ENCODE data around the gene CPNE1.
"Not testable (repeated sequence)": the region's sequence is repeated elsewhere in the genome, so short reads cannot be mapped to it uniquely, and the experiment has no call there.

The CPNE1 gene

DNA sequence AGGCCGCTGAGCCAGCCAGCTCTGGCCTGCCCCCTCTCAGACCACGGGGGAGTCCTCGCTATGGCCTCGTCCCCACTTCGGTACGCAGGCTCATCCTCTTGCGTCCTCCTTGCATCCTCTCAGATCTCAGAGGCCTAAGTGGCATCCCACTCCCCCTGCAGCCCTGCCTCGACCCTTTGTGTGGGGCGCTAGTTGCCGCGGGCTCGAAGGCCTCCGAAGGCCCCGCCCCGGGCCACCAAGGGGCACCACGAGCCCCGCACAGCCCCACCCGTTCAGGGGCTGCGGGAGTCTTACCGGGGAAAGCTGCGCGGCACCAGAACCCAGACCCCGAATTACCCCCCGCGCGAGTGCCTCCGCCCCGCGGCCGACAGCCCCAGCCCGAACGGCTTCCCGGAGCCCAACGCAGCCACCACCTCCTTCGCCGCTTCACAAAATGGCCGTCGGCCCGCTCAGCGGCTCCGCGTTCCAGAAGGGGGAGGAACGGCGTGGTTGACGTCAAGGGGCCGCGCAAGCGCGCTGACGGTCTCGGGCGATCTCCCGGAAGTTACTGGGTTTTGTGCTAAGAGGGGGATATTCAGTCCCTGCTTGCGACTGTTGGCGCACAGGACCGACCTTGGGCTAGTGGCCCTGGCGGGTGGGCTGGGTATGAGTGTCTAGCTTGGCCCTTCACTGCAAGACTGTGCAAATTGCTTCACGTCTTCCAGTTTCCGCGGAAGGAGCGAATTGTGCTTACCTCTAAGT is at the start of gene CPNE1, which contains the start of gene RBM12:
CPNE1 (minus strand) TSS at position 435 of the 741 bp plus-strand sequence. CDS start 31,977 bp downstream, outside the sequence.
RBM12 (minus strand) TSS at position 435 of the 741 bp plus-strand sequence. CDS start 9,578 bp downstream, outside the sequence.
- DNase-seq: peak; percentile 94 to 95

DNA sequence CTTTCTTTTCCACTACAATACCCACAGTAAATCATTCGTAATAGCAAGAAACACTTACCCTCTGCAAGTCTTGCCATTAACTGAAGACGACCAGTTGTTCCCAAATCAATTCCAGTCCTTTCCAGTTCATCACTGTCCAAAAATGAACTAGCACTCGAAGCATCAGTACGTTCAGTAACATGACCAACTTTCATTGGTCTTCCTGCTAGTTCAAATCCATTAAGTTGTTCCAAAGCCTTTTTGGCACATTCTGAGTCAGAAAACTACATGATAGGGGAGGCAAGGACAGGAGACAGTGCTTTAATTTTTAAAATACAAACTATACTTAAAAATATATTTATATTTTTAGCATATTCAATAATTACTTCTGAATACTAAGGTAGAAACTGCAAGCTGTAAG is 49.4 kb upstream of the CPNE1 start:
- no peak for DNase-seq

DNA sequence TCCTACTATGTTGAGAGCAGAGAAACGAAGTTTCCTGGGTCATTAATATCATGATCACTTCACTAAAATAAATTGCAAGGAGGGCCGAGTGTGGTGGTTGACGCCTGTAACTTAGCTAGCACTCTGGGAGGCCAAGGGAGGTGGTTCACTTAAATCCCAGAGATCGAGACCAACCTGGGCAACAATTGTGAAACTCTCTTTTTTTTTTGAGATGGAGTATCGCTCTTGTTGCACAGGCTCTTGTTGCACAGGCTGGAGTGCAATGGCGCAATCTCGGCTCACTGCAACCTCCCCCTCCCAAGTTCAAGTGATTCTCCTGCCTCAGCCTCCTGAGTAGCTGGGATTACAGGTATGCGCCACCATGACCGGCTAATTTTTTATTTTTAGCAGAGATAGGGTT is 48.4 kb upstream of the CPNE1 start:
- DNase-seq: not testable (repeated sequence)

DNA sequence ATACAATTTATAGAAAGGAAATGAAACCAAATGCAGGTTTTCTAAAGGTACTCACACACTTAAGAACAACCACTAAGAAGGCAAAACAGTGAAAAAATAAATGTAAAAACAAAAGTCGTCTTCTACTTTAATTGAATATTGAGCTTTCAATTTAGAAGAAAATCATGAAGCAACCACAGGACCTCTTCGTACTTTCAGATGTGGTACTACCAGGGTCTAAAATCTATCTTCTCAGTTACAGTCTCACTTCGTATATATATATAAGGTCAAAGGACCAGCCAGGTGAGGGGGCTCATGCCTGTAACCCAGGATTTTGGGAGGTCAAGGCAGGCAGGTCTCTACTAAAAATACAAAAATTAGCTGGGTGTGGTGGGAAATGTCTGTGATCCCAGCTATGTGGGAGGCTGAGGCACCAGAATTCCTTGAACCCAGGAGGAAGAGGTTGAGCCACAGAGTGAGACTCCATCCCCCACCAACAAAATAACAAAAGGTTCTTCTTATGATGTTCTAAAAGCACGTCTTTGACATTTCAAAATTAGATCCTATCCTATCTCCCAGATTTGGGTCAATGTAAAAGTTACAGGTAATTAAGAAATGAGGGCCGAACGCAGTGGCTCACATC is 47.0 kb upstream of the CPNE1 start:
- no peak for DNase-seq

DNA sequence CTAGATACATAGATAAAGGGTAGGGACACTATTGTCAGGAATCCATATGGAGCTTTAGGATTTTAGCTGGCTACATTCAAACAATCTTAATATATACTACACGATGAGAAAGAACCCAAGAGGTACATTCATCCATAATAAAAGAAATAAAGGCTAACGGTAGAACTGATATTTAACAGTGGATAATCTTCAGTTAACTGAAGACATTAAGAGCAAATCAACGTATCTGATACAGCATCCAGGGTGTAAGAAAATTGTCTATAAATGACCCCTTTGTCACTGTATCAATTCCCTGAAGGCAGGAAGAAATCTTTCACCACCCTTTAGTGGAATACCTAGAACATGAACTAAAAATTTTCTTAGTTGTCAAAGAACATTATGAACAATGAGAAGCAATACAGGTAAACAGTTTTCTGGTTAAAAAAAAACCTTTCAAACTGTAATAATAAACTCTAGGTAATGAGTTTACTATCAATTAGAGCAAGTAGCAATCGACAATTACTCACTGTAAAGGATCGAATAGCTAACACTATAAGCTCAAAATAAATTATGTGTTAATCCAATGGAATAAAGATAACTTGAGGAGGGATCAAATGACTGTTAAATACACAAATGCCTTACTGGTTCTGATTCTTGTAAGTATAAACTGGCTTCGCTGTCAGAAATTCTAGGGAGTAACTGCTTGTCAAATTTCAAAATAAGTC is 46.3 kb upstream of the CPNE1 start:
- no peak for DNase-seq

DNA sequence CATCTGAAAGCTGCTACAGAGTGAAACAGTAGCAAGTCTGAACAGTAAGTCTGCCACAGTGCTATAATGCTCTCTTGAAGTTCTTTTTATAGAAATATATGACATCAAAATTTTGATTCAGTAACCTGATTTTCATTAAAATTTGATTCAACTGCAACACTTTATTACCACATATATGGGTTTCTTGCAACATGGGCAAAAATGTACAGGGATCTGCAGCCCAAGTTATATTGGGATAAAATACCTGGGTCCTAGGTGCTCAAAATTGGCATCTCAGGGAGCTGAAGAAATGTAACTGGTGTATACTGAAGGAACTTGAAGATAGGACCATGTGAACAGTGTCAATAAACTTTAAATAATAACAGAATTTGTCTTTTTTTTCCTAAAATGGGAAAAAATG is 45.3 kb upstream of the CPNE1 start:
- no peak for DNase-seq

DNA sequence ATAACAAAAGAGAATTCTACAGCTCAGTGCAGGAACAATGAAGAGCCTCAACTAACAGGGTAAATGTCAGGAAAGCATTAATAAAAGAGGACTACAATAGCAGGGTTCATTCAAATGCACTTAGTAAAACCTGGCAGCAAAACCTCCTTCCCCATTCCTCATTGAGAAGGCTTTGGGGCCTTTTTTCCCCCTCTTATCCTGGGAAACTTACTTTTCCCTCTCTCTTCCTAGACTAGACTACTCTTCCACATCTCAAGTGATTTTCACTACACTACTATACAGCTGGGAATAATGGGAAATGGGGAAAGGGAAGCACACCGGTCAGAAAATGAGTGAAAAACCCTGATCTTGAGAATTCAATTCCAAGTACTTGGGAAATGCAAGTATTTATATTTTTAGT is 44.6 kb upstream of the CPNE1 start:
- DNase-seq: no peak

DNA sequence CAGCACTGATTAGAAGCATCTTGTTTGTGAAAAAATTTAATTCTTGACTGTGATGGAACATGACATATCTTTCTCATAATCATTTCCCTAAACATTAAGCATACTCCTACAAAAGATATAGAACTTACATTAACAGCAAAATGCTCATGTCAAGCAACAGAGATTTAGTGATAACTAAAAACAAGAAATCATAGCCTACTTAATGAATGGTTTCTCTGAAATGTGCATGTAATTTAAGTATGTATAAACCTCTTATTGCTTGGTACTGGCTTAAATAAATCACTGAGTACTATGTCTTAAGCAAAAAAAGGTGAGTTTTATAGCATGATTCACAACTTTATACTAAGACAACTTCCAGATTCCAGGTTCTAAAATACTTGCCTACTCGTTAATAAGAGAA is 43.8 kb upstream of the CPNE1 start:
- no peak for DNase-seq

DNA sequence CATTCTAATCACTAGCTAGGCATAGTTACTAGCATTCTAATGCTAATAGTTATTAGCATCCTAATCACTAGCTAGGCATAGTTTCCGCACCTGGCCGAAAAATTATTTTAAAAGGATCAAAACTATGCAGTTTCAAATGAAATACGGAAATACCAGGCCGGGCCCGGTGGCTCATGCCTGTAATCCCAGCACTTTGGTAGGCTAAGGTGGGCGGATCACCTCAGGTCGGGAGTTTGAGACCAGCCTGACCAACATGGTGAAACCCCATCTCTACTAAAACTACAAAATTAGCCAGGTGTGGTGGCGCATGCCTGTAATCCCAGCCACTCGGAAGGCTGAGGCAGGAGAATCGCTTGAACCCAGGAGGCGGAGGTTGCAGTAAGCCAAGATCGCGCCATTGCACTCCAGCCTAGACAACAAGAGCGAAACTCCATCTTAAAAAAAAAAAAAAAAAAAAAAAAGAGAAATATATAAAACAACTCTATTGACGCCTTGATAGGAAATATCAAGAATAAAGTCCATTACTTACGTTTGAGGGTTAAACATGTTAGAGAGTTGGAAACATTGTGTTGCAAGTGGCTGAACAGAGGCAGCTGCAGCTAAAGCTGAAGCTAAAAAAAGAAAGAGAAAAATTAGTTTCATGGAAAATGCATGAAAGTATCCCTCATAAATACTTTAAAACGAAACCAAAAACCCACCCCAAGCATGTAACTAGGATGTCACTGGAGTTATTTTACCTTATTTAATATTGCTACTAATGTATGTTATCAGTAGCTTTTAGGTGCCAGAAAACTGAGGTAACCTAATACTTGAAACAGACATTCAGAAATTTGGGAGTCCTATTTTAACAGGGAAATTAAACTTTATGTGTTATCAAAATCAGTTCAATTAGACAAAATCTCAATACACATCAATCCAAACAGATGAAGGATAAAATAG is 42.2 kb upstream of the CPNE1 start:
- DNase-seq: not testable (repeated sequence)

DNA sequence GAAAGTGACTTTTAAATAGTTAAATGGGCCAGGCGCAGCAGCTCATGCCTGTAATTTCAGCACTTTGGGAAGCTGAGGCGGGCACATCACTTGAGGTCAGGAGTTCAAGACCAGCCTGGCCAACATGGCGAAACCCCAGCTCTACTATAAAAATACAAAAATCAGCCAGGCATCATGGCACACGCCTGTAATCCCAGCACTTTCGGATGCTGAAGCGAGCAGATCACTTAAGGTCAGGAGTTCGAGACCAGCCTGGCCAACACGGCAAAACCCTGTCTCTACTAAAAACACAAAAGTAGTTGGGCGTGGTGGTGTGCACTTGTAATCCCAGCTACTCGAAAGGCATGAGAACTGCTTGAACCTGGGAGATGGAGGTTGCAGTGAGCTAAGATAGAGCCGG is 41.2 kb upstream of the CPNE1 start:
- not testable (repeated sequence) for DNase-seq

DNA sequence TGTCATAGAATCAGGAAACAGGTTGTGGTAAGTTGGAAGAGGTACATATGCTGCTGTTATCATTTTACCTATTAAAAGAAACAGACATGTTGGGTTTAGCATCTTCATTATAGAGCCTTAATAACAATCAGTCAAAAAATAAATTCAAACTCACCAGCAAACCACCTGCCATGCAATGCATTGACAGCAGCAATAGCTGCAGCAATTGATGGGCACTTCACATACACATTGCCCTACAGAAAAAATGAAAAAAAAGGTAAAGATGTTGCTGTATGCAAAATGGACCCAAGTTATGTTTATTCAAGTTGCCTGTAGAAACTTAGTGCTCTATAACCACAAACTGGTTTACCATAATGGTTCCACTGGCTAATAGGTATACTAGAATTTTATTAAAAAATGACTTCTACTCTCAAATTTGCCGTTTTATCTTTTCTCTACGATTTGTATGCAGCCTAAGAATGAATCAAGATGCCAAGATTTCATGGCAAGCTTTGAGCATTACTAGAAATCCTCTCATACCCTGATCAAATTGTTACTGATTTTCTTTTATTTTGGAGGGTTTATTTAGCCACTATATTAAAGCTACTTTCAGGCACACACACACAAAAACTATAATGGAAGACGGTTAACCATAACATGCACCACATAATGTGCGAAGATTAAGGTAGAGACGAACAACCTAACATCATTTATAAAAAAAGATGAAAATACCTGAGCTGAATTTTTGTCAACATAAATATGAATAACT is 40.0 kb upstream of the CPNE1 start:
- DNase-seq: no peak

DNA sequence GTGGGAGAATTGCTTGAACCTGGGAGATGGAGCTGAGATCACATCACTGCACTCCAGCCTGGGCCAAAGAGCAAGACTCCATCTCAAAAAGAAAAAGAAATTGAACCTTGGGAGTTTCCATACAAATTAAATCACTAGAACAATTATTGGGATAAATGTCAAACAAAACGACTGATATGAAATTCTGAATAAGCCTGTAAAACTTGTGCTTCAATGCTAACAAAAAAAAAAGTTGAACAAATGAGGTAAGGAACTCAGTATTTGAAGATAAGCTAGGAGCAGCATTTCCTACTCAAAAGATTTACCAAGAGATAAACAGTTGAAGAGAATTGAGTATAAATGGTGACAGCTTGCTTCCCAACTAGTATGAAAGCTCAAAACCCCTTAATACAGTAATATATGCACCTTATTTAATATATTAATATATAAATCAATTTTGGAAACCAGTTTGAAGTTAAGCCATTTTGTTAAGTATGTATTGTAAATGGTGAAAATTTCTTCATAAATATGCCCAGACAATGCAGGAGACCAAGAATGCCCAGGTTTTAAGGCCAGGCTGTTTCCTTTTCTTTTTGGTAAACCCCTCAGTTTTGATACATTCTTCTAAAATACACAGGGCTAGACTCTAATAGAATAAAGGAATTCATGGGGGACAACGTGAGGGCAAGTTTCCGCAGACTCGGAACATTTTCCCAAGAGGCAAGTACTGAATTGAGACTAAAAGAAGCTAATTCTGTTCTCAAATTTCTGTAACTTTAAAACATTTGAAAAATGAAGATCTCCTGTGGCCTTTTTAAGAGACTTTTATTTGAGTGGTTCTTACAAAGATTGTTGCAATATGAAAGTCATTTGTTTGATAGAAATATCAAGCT is 38.4 kb upstream of the CPNE1 start:
- DNase-seq: no peak

DNA sequence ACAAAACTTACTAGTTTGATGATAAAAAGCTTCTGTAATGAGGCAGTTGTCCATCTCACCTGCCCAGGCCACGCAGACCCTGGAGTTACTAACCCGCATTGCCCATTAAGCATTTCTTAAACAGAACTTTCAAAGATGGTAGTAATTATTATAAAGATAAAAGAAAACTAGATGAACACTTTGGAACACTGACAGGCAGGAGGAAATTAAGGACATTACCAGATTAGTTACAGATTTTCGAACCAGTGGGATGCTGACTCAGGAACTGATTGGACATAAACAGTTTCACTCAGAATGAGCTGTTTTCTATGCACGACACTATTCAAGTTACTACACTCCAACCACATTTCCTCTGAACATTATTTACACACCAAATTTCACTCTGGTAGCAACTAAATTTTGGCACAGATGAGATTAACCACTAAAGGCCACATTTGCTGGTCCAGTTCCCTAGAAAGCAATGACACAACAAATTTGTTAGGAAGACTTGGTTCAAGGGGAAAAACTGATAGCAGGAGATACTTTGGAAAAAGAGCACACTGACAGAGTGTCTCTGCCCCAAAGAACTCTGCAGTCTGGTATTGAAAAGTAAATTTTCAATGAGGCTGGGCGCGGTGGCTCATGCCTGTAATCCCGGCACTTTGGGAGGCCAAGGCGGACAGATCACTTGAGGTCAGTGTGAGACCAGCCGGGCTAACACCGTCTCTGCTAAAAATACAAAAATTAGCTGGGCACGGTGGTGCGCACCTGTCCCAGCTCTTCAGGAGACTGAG is 37.5 kb upstream of the CPNE1 start:
- no peak for DNase-seq

DNA sequence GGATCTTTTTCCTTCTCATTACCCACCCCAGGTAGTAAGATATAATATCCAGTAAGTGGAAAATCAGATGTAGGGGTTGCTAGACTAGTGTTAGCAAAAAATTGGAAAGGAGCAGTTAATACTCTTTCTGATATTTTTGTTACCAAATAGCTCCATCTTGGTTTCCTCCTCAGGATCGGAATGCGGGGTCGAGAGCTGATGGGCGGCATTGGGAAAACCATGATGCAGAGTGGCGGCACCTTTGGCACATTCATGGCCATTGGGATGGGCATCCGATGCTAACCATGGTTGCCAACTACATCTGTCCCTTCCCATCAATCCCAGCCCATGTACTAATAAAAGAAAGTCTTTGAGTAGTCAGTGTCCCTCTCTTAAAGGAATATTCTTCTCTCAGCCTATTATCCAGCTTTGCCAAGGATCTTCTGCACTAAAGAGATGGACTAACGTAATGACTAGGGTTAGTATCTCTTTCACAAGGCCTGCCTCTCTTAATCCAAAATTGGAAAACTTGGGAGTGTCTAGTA is 36.0 kb upstream of the CPNE1 start:
- DNase-seq: no peak

DNA sequence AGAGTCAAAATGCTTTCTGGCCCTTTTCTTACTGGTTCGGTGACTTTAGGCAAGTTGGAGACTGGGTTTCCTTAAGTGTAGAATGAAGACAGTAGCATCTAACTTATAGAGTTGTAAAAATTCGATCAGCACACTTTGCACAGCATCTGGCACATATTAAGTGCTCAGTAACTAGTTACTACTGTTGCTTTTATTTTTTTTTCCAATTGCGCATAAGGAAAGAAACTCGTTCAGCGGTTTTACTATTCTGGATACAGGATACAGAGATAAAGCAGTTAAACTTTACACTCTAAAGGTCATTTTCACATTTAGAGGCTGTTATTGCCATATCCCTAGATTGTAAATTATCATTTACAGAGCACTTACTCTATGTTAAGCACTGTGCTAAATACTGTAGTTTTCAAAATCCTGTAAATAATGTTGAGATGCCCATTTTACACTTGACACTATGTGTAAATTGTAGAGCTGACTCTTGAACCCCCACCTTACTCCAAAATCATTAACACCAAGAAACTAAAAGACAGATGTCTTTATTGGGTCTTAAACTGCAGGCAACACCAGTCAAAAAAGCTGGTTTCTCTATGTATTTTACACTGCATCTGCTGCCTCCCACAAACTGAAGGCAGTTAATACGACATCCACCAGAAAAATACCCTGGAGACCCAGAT is 35.4 kb upstream of the CPNE1 start:
- DNase-seq: no peak

DNA sequence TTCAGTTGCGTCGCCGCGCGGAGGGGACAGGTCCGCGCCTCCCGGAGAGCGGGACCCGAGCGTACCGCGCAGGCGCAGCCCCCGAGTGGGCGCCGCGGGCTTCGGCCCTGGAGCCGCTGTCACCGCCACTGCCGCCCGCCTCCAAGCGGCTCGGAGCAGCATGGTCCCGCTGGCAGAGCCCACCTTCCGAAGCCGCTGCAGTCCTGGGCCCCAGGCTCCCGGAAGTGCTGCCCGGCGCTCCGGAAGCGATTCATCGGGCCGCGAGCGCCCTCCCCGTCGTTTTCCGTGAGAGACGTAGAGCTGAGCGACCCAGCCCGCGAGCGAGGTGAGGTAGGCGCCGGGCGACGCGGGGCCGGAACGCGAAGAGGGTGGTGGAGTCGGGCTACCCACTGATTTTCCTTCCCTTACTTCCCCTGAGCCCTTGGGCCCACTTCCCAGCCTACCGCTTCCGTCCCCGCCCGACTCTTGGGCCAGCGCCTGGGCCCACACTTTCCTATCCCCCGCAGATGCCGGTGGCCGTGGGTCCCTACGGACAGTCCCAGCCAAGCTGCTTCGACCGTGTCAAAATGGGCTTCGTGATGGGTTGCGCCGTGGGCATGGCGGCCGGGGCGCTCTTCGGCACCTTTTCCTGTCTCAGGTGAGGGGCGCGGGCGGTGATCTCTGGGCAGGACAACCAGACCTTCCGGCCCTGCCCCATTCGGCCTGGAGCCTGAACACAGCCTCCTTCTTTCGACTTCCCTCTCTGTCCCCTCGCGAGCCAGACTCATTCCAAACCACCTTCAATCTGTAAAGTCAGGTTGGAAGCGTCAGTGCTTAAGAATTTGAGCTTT is 34.6 kb upstream of the CPNE1 start, which contains the start of the genes NFS1 and ROMO1:
NFS1 (minus strand) TSS at position 226 of the 830 bp plus-strand sequence; CDS start at position 162, 64 bp downstream.
ROMO1 (plus strand) TSS at position 279 of the 830 bp plus-strand sequence; CDS start at position 507, 228 bp downstream.
- peak; percentile 85 to 90 for DNase-seq

DNA sequence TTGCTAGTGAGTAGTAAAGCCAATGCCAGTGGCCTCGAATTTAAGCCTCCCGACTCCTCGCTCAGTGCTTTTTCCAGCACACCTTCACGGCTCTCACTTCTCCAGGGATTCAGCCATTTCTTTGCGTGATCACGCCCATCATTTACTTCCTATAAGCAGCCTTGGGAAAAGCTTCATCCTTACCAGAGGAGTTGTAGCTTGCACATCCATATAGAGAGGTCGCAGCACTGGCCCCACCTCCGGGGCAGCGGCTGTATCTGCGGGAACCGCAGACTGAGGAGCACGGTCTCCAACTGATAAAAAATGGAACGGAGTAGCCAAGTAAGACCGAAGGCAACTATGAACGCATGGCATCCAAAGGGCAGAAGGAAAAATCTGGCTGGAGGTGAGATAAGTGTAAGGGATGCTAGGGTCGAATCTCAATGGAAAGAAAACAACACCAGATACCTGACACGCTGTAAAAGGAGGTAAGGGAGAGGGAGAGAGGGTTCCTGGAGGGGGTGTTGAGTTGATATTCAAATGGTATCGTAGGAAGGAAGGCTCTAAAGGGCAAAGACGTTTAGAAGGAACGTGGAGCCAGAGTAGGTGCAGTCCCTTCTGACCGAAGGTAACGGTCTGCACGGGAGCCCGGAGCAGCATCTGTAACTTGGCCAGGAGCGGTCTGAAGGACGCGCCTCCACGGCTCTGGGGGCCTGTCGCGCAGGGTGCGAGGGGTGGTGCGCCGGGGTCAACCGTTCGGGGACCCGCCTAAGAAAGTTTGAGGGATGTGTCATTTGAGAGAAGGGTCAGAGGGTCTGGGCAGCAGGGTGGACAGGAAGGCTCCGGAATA is 33.8 kb upstream of the CPNE1 start:
- DNase-seq: no peak
